ENCODE data around the gene POU2AF3.

The POU2AF3 gene

GRCh38 chr11:111352231-111352746 lies 53.9 kb downstream of the POU2AF3 start:
- H3K4me3 Mint-ChIP-seq = no peak overlapping the region
- no peaks in the 10 kb centered on the region for H3K36me3 Mint-ChIP-seq
- DNase-seq (ENCODE audit: low spot score in 2 of 2) (peak in 1 of 2 donors; percentile 18), ATAC-seq (no peak)
- H3K9me3 Mint-ChIP-seq = no peaks in the 10 kb centered on the region
- no peaks in the 10 kb centered on the region for H3K4me1 Mint-ChIP-seq
- H3K27ac Mint-ChIP-seq = no peak overlapping the region

DNA sequence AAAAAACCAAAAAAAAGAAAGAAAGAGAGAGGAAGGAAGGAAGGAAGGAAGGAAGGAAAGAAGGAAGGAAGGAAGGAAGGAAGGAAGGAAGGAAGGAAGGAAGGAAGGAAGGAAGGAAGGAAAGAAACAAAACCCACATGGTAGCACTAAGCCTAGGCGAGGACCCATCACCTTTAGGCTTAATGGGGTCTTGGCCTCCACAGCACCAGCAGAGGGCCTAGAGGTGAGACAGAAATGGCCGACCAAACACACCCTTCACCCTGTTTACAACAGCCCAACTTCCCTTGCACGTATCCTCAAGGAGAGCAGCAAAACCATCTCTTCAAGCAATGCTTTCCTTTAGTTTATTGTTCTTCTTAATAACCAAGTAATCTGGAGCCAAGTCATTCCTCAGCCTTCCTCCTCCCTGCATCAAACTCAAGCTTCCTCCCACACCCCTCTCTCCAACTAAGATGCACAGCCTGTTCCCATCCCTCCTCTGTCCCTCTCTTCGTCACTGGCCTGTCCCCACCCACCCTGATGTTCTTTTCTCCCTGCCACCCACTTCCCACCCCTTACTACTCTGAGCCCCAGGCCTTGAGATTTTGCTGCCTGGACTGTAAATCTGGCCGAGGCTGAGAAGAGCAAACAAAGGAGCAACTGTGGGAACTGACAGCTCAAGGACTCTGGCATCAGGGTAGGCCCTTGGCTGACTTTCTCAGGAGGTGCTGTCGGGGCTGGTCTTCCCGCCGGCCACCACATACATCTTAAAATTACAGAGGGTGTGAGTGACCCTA lies 54.8 kb downstream of the POU2AF3 start:
- H3K4me1 Mint-ChIP-seq = no peaks in the 10 kb centered on the region
- DNase-seq (ENCODE audit: low spot score in 2 of 2) = peak in 1 of 2 donors; percentile 26
- H3K9me3 Mint-ChIP-seq = no peaks in the 10 kb centered on the region
- H3K4me3 Mint-ChIP-seq = no peak overlapping the region
- no peak overlapping the region for H3K27ac Mint-ChIP-seq
- H3K36me3 Mint-ChIP-seq = no peaks in the 10 kb centered on the region
- peak; percentile 31 for ATAC-seq

DNA sequence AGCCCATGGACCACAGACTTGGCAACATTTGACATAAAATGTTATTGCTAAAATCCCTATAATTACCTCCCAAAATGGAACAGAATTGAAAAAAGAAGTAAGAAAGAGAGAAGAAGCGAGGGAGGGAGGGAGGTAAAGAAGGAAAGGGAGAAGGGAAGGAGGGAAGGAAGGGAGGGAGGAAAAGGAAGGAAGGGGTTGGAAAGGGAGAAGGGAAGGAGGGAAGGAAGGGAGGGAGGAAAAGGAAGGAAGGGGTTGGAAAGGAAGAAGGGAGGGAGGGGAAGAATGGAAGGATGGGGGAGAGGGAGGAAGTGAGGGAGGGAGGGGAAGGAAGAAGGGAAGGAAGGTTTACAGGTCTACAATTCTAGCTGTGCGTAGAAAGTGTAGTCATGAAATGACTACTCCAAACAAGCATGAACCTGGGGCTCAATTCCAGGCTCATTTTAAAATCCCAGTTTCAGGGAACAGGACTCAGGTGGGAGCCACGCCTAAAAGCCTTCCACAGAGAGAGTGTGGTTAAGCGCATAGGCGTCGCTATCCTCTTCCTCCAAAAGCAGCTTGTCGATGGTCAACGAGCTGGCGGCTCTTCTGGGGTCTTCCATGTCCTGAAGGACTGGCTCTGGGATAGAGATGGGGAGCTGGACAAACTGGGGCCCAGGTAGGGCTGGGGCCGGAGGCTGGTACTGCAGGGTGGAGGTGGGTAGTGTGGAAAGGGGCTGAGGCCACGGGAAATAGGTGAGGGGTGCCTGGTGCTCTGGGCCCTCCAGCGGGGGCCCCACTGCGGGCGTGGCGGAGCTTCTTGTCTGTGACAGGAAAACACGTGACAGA lies 55.6 kb downstream of the POU2AF3 start:
- Mint-ChIP-seq H3K4me3 (no peak overlapping the region), H3K27ac (no peak overlapping the region), H3K9me3 (no peaks in the 10 kb centered on the region), H3K4me1 (no peaks in the 10 kb centered on the region), H3K36me3 (no peaks in the 10 kb centered on the region)
- DNase-seq (ENCODE audit: low spot score in 2 of 2) (peak in 1 of 2 donors; percentile 36), ATAC-seq (no peak)

GRCh38 chr11:111354601-111354891 lies 56.2 kb downstream of the POU2AF3 start:
- no peaks in the 10 kb centered on the region for H3K4me1 Mint-ChIP-seq
- H3K9me3 Mint-ChIP-seq = no peaks in the 10 kb centered on the region
- DNase-seq (ENCODE audit: low spot score in 2 of 2) (no peak), ATAC-seq (no peak)
- H3K27ac Mint-ChIP-seq = no peak overlapping the region
- no peak overlapping the region for H3K4me3 Mint-ChIP-seq
- no peaks in the 10 kb centered on the region for H3K36me3 Mint-ChIP-seq

GRCh38 chr11:111355101-111355500 lies 56.8 kb downstream of the POU2AF3 start:
- Mint-ChIP-seq H3K27ac (no peak overlapping the region), H3K4me3 (no peak overlapping the region), H3K4me1 (no peaks in the 10 kb centered on the region), H3K9me3 (no peaks in the 10 kb centered on the region), H3K36me3 (no peaks in the 10 kb centered on the region)
- DNase-seq (ENCODE audit: low spot score in 2 of 2) (peak in 1 of 2 donors; percentile 32), ATAC-seq (no peak)

- Mint-ChIP-seq H3K4me3 (no peak overlapping the region), H3K36me3 (no peaks in the 10 kb centered on the region), H3K4me1 (no peaks in the 10 kb centered on the region), H3K9me3 (no peaks in the 10 kb centered on the region), H3K27ac (no peak overlapping the region)
- ATAC-seq (no peak), DNase-seq (ENCODE audit: low spot score in 2 of 2) (peak in 1 of 2 donors; percentile 29)
Measured at GRCh38 chr11:111355956-111356659, 57.8 kb downstream of the POU2AF3 start.

DNA sequence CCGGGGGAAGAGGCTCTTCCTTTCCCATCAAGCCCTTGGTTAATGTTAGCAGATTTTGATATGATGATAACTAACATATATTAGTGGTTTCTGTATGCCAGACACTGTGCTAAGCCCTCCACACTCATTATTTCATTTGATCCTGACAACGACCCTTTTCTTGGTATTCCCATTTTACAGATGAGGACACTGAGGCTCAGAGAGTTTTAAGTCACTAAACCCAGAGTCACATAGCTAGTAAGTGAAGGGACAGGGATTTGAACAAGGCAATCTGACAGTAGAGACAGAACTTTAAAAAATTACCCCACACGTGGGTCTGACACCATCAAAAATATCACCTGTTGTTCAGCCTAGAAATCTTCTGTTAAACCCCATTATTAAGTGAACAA lies 58.3 kb downstream of the POU2AF3 start:
- peak in 1 of 2 donors; percentile 7 for DNase-seq (ENCODE audit: low spot score in 2 of 2)
- H3K36me3 Mint-ChIP-seq = no peaks in the 10 kb centered on the region
- H3K9me3 Mint-ChIP-seq = no peaks in the 10 kb centered on the region
- H3K4me3 Mint-ChIP-seq = no peak overlapping the region
- no peak overlapping the region for H3K27ac Mint-ChIP-seq
- ATAC-seq = no peak
- H3K4me1 Mint-ChIP-seq = no peaks in the 10 kb centered on the region

DNA sequence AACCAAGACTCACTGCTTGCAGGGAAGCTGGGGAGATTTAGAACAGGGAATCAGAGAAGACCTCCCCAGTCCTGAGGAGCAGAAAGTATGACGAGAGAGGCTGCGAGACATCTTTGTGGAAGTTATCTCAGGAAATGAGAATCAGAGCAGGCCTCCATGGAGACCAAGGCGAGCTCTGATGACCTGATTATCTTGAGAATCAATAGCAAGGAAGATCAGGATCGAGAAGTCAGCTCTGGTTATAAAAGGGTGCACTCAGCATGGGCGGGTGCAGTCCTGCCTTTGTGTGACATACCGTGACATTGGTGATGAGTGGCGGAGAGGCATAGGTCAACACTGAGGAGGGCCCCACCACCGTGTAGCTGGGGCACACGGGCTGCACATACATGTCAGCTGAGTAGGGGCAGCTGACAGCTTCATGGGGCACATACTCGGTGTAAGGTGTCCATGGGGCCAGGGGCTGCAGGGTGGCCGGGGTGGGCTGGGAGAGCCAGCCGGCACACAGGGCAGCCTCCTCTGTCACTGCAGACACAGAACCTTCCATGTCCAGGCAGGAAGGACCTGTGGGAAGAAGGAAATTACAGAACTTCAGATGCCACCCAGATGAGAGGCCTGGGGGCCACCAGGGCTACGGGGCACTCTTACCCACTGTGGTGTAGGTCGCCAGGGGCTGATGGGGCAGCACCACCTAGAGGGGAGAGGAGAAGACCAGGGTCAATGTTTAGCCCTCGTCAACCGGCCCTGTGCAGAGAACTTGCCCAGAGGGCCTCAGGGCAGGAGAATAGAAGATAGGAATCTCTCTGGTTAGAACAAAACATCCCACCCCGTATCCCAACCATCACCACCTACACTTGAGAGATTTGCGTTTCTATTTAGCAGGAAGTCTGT lies 59.0 kb downstream of the POU2AF3 start:
- Mint-ChIP-seq H3K27ac (no peak overlapping the region), H3K36me3 (no peaks in the 10 kb centered on the region), H3K4me1 (no peaks in the 10 kb centered on the region), H3K9me3 (no peaks in the 10 kb centered on the region), H3K4me3 (no peak overlapping the region)
- ATAC-seq (no peak), DNase-seq (ENCODE audit: low spot score in 2 of 2) (peak in 1 of 2 donors; percentile 42)
